Mucosa of descending colon (tissue), 3 donors: ENCODE data around the gene TBL1X. TPM values are rescaled to one million over a fixed set of nuclear protein-coding genes. Genes with fewer than 3 reads are reported as not detected.

Source experiments
- ATAC-seq: fragments of 200-7000 bp; cut with Tn5 transposase; one replicate; pipeline ENCODE4 v1.9.1; 2020; ENCODE audit warnings: mild to moderate bottlenecking, moderate library complexity
- DNase-seq, 3 donors: peaks; one replicate each; pipeline ENCODE4 v3.0.0-alpha.2; 2020
- H3K36me3 ChIP-seq: fragments of 200-600 bp; one replicate; pipeline ENCODE4 v1.8.0; 2021; ENCODE audit warnings: low read depth, mild to moderate bottlenecking
- H3K4me1 ChIP-seq: fragments of 200-600 bp; one replicate; pipeline ENCODE4 v1.8.0; 2021; ENCODE audit warnings: low read depth, mild to moderate bottlenecking
- H3K4me3 ChIP-seq: fragments of 200-600 bp; one replicate; pipeline ENCODE4 v1.8.0; 2021; ENCODE audit warnings: mild to moderate bottlenecking
- H3K9me3 ChIP-seq: fragments of 200-600 bp; one replicate; pipeline ENCODE4 v1.8.0; 2021; ENCODE audit warnings: mild to moderate bottlenecking
- CTCF ChIP-seq: fragments of 200-600 bp; IDR thresholded peaks from one replicate; pipeline ENCODE4 v1.8.0; 2022; ENCODE audit warnings: antibody characterized with exemption, mild to moderate bottlenecking
- intact Hi-C, 2 donors: fragments of 100-400 bp; cut with DNase I in 1 of 2; cut with micrococcal nuclease in 1 of 2; formaldehyde crosslinking; loops; one replicate each; pipeline versions ENCODE4 v1.11.0 to v1.11.1; 2022; cut with DNase I, micrococcal nuclease
- total RNA-seq, 3 donors: library from RNA; stranded (reverse); fragmentation: NEBNext Ultra II Directional in 2 of 3; extraction: Animal tissue kit (Norgen Biotek cat#: 25700) in 2 of 3; gene quantifications; one replicate each; pipeline versions ENCODE4 v1.2.1 to v1.2.4, GENCODE V29; 2021 to 2023
- donor health status: DM: no; HTN: no; CAD: no; lungs with moderate emphysema.
- donor health status: DM: no; HTN: no; CAD: no.
- donor health status: DM: no; HTN: yes; CAD: no.

The TBL1X gene
- total RNA-seq, 3 donors from 2014 or later, result 12.1 to 26.6 (median 16.3) TPM

GRCh38 chrX:9657590-9658256 is 192.9 kb downstream of the TBL1X start:
- H3K4me3 ChIP-seq, result no peak overlapping the region
- intact Hi-C loops, result no loop called here
- ATAC-seq (no peak), DNase-seq (no peak)
- no peaks in the 10 kb centered on the region for H3K4me1 ChIP-seq
- H3K9me3 ChIP-seq, result no peaks in the 10 kb centered on the region
- no peak for TF ChIP-seq CTCF
- H3K36me3 ChIP-seq, result no peaks in the 10 kb centered on the region

GRCh38 chrX:9658409-9658808 is 193.6 kb downstream of the TBL1X start:
- no peaks in the 10 kb centered on the region for H3K9me3 ChIP-seq
- H3K36me3 ChIP-seq, result no peaks in the 10 kb centered on the region
- intact Hi-C loops, result no loop called here
- DNase-seq (no peak), ATAC-seq (no peak)
- H3K4me1 ChIP-seq, result no peaks in the 10 kb centered on the region
- H3K4me3 ChIP-seq, result no peak overlapping the region
- no peak for TF ChIP-seq CTCF

GRCh38 chrX:9659571-9660195 is 194.8 kb downstream of the TBL1X start:
- TF ChIP-seq CTCF, result no peak
- no peak for DNase-seq
- intact Hi-C loops, result no loop called here

GRCh38 chrX:9662148-9662547 is 197.3 kb downstream of the TBL1X start:
- no peaks in the 10 kb centered on the region for H3K9me3 ChIP-seq
- intact Hi-C loops, result no loop called here
- H3K36me3 ChIP-seq, result no peaks in the 10 kb centered on the region
- ATAC-seq, result no peak
- no peak overlapping the region for H3K4me3 ChIP-seq
- DNase-seq, result no peak
- H3K4me1 ChIP-seq, result no peaks in the 10 kb centered on the region
- no peak for TF ChIP-seq CTCF

More at GRCh38 chrX:9659571-9660195, 194.8 kb downstream of the TBL1X start:
- no peaks in the 10 kb centered on the region for H3K9me3 ChIP-seq
- peak; percentile 43 for ATAC-seq
- no peak overlapping the region for H3K4me3 ChIP-seq
- no peaks in the 10 kb centered on the region for H3K4me1 ChIP-seq
- H3K36me3 ChIP-seq, result no peaks in the 10 kb centered on the region

GRCh38 chrX:9663216-9663615 is 198.4 kb downstream of the TBL1X start:
- TF ChIP-seq CTCF, result no peak
- H3K4me1 ChIP-seq, result no peaks in the 10 kb centered on the region

More at GRCh38 chrX:9663216-9663615, 198.4 kb downstream of the TBL1X start:
- no peak overlapping the region for H3K4me3 ChIP-seq
- ATAC-seq (no peak), DNase-seq (no peak)
- H3K36me3 ChIP-seq, result no peaks in the 10 kb centered on the region
- H3K9me3 ChIP-seq, result no peaks in the 10 kb centered on the region
- intact Hi-C loops, result no loop called here
